H1 (cell line): ENCODE measurements around the gene ZSCAN30. TPM values are rescaled to one million over a fixed set of nuclear protein-coding genes. Genes with fewer than 3 reads are reported as not detected.

Experiments used
- CTCF ChIA-PET: fragments of 300-600 bp; sonication (Branson Sonifier 250); formaldehyde crosslinking; loops from one replicate; lab custom pipeline; 2021; ENCODE audit not compliant: partially characterized antibody; lab: Charles Lee
- POLR2A ChIA-PET: fragments of 300-600 bp; sonication (Branson Sonifier 250); formaldehyde crosslinking; loops from one replicate; lab custom pipeline; 2021; ENCODE audit warnings: inconsistent platforms; ENCODE audit not compliant: partially characterized antibody; lab: Charles Lee
- DNase-seq, 2 experiments: peaks; one replicate each; pipeline versions ENCODE4 v3.0.0 to v3.0.0-alpha.2; 2010 to 2022; ENCODE audit warnings: low spot score in 2 of 2, low read depth in 1 of 2, mixed read lengths in 1 of 2
- FAIRE-seq: peaks from 2 replicates; lab custom pipeline; 2011; peaks lifted over from hg19 to GRCh38; lab: Jason Lieb, UNC
- H2AFZ ChIP-seq: 2 replicates; pipeline ENCODE4 v1.8.1; 2012; ENCODE audit warnings: low read length, inconsistent platforms
- H2AK5ac ChIP-seq: 2 replicates; pipeline ENCODE4 v1.6.1; 2013; ENCODE audit warnings: low read depth, low read length
- H2BK120ac ChIP-seq: replicated peaks from 2 replicates; pipeline ENCODE3; 2013; ENCODE audit warnings: low read depth, low read length, inconsistent platforms
- H2BK12ac ChIP-seq: 2 replicates; pipeline ENCODE4 v1.6.1; 2013; ENCODE audit warnings: low read depth, low read length
- H2BK15ac ChIP-seq: 2 replicates; pipeline ENCODE4 v1.6.1; 2013; ENCODE audit warnings: low read length
- H2BK20ac ChIP-seq: 2 replicates; pipeline ENCODE4 v1.6.1; 2013; ENCODE audit warnings: low read length
- H2BK5ac ChIP-seq: 2 replicates; pipeline ENCODE4 v1.6.1; 2013; ENCODE audit warnings: low read depth, low read length
- H3K14ac ChIP-seq: 2 replicates; pipeline ENCODE4 v1.6.1; 2013; ENCODE audit warnings: inconsistent platforms; ENCODE audit not compliant: insufficient read length
- H3K18ac ChIP-seq: 2 replicates; pipeline ENCODE4 v1.6.1; 2013; ENCODE audit warnings: low read length; ENCODE audit errors: extremely low read depth
- H3K23ac ChIP-seq: 2 replicates; pipeline ENCODE4 v1.6.1; 2013; ENCODE audit warnings: inconsistent platforms; ENCODE audit not compliant: insufficient read length
- H3K23me2 ChIP-seq: 2 replicates; pipeline ENCODE4 v1.6.1; 2013; ENCODE audit warnings: low read depth, low read length
- H3K27ac ChIP-seq: 2 replicates; pipeline ENCODE4 v1.6.1; 2011; ENCODE audit warnings: low read depth, low read length, inconsistent platforms
- H3K27me3 ChIP-seq, 4 experiments: replicated peaks in 1 of 4; 1 replicate in 1 of 4; 2 replicates in 3 of 4; pipeline versions ENCODE4 v1.6.1 to v1.8.1; 2011 to 2013; ENCODE audit warnings: low read length in 3 of 4, mild to moderate bottlenecking in 3 of 4, inconsistent platforms in 2 of 4, mixed read lengths in 2 of 4, moderate library complexity in 1 of 4; ENCODE audit not compliant: control insufficient read depth in 3 of 4, insufficient read depth in 3 of 4; ENCODE audit errors: extremely low read depth in 1 of 4
- H3K36me3 ChIP-seq, 4 experiments: 2 replicates each; pipeline versions ENCODE4 v1.6.1 to v1.8.1; 2011 to 2013; ENCODE audit warnings: mild to moderate bottlenecking in 4 of 4, low read length in 3 of 4, moderate library complexity in 2 of 4, control low read depth in 1 of 4, inconsistent platforms in 1 of 4; ENCODE audit not compliant: insufficient read depth in 4 of 4, control insufficient read depth in 2 of 4
- H3K4ac ChIP-seq: replicated peaks from 2 replicates; pipeline ENCODE3; 2013; ENCODE audit warnings: low read length, low read depth, mixed read lengths, inconsistent platforms; ENCODE audit not compliant: insufficient read length
- H3K4me1 ChIP-seq, 4 experiments: replicated peaks in 1 of 4; 1 replicate in 1 of 4; 2 replicates in 3 of 4; pipeline versions ENCODE4 v1.6.1 to v1.8.1; 2011 to 2013; ENCODE audit warnings: low read length in 3 of 4, inconsistent platforms in 2 of 4, mixed read lengths in 1 of 4; ENCODE audit not compliant: insufficient read depth in 4 of 4, control insufficient read depth in 3 of 4
- H3K4me2 ChIP-seq, 2 experiments: 2 replicates each; pipeline versions ENCODE4 v1.6.1 to v1.8.1; 2011 to 2013; ENCODE audit warnings: low read depth in 2 of 2, low read length in 2 of 2, control low read depth in 1 of 2, inconsistent platforms in 1 of 2, mild to moderate bottlenecking in 1 of 2; ENCODE audit not compliant: insufficient read depth in 1 of 2
- H3K4me3 ChIP-seq, 4 experiments: fragments of 200-600, 300-600 bp in 1 of 4; sonication (generic), shearing (Covaris generic), sonication (Bioruptor Twin) in 1 of 4; 2 replicates each; pipeline versions ENCODE4 v1.5.1 to v1.8.1; 2011 to 2016; ENCODE audit warnings: low read length in 4 of 4, low read depth in 3 of 4, control low read depth in 2 of 4, inconsistent platforms in 2 of 4, mild to moderate bottlenecking in 2 of 4, mixed read lengths in 1 of 4, moderate library complexity in 1 of 4; ENCODE audit not compliant: insufficient read depth in 2 of 4; ENCODE audit errors: extremely low read depth in 1 of 4
- H3K56ac ChIP-seq: replicated peaks from 2 replicates; pipeline ENCODE3; 2013; ENCODE audit warnings: low read depth, mild to moderate bottlenecking, mixed read lengths, low read length, inconsistent platforms; ENCODE audit not compliant: insufficient read length
- H3K79me1 ChIP-seq: 2 replicates; pipeline ENCODE4 v1.6.1; 2013; ENCODE audit warnings: low read depth, low read length, control low read depth
- H3K79me2 ChIP-seq, 2 experiments: 2 replicates each; pipeline versions ENCODE4 v1.6.1 to v1.8.1; 2012 to 2013; ENCODE audit warnings: low read length in 2 of 2, mild to moderate bottlenecking in 2 of 2, inconsistent platforms in 1 of 2; ENCODE audit not compliant: insufficient read depth in 2 of 2, control insufficient read depth in 1 of 2
- H3K9ac ChIP-seq, 4 experiments: replicated peaks in 1 of 4; 1 replicate in 1 of 4; 2 replicates in 3 of 4; pipeline versions ENCODE4 v1.6.1 to v1.8.1; 2011 to 2013; ENCODE audit warnings: low read depth in 3 of 4, low read length in 3 of 4, control low read depth in 2 of 4, mild to moderate bottlenecking in 2 of 4, moderate library complexity in 2 of 4, inconsistent platforms in 1 of 4; ENCODE audit errors: extremely low read depth in 1 of 4
- H3K9me3 ChIP-seq, 2 experiments: 2 replicates each; pipeline versions ENCODE4 v1.6.1 to v1.8.1; 2012 to 2013; ENCODE audit warnings: mild to moderate bottlenecking in 2 of 2, moderate library complexity in 2 of 2, control low read depth in 1 of 2, inconsistent platforms in 1 of 2, low read depth in 1 of 2, low read length in 1 of 2, mixed read lengths in 1 of 2; ENCODE audit not compliant: insufficient read depth in 2 of 2
- H4K20me1 ChIP-seq, 2 experiments: replicated peaks in 1 of 2; 2 replicates each; pipeline versions ENCODE3 to v1.8.1; 2011 to 2013; ENCODE audit warnings: inconsistent platforms in 2 of 2, low read length in 2 of 2, mild to moderate bottlenecking in 1 of 2; ENCODE audit not compliant: insufficient read depth in 2 of 2, control insufficient read depth in 1 of 2
- H4K5ac ChIP-seq: 2 replicates; pipeline ENCODE4 v1.6.1; 2013; ENCODE audit warnings: low read length, low read depth, mixed read lengths, inconsistent platforms; ENCODE audit not compliant: insufficient read length
- H4K8ac ChIP-seq: 2 replicates; pipeline ENCODE4 v1.8.0; 2013; ENCODE audit warnings: mild to moderate bottlenecking, moderate library complexity, low read length, inconsistent platforms; ENCODE audit not compliant: insufficient read depth; ENCODE audit errors: extremely low read depth
- H4K91ac ChIP-seq: replicated peaks from 2 replicates; pipeline ENCODE3; 2013; ENCODE audit warnings: low read length, mixed read lengths, inconsistent platforms; ENCODE audit not compliant: insufficient read length
- CHD2 ChIP-seq: IDR thresholded peaks from 2 replicates; pipeline ENCODE4 v1.6.1; 2012; ENCODE audit warnings: low read length, improper control_type of control experiment
- EZH2 ChIP-seq: fragments of 200-600 bp; sonication (generic); IDR thresholded peaks from 2 replicates; pipeline ENCODE4 v1.7.1; 2012; ENCODE audit warnings: low read depth, mild to moderate bottlenecking, moderate library complexity, low read length, inconsistent platforms; ENCODE audit not compliant: severe bottlenecking
- GTF2F1 ChIP-seq: IDR thresholded peaks from 2 replicates; pipeline ENCODE4 v1.6.1; 2012; ENCODE audit warnings: low read depth, low read length, improper control_type of control experiment, borderline replicate concordance
- POU5F1 ChIP-seq: IDR thresholded peaks from 2 replicates; pipeline ENCODE4 v1.6.1; 2011; ENCODE audit warnings: low read depth, mild to moderate bottlenecking, low read length, moderate library complexity
- TAF1 ChIP-seq: IDR thresholded peaks from 2 replicates; pipeline ENCODE4 v1.6.1; 2011; ENCODE audit warnings: mild to moderate bottlenecking, low read depth, low read length
- TAF7 ChIP-seq: optimal IDR thresholded peaks from 2 replicates; pipeline ENCODE3; 2011; ENCODE audit warnings: low read depth, mild to moderate bottlenecking, inconsistent platforms, low read length, moderate library complexity, borderline replicate concordance
- YY1 ChIP-seq: IDR thresholded peaks from 2 replicates; pipeline ENCODE4 v1.6.1; 2011; ENCODE audit warnings: low read depth, mild to moderate bottlenecking, low read length
- WGBS, 2 experiments: shearing (Covaris generic) in 1 of 2; methylation state at CpG; one replicate each; pipeline versions ENCODE4 v1.1.6 to v1.1.7; 2013 to 2015; ENCODE audit warnings: low lambda C conversion rate in 2 of 2, mixed read lengths in 2 of 2, inconsistent platforms in 1 of 2, low coverage in 1 of 2, missing lambda C conversion rate in 1 of 2; ENCODE audit not compliant: insufficient replicate concordance in 2 of 2, insufficient coverage in 1 of 2, insufficient read length in 1 of 2; ENCODE audit errors: extremely low coverage in 1 of 2, missing lambda C conversion rate in 1 of 2; 5-methylcytosine and 5-hydroxymethylcytosine counted together
- polyA plus RNA-seq, 7 experiments: library from polyadenylated mRNA; depleted of rRNA in 3 of 7; stranded (reverse) in 5 of 7; unstranded in 2 of 7; fragments of >200 nt in 5 of 7; fragments of 200-250 nt in 2 of 7; gene quantifications; 1 replicate in 5 of 7; 2 replicates in 1 of 7; 4 replicates in 1 of 7; pipeline versions ENCODE4 v1.2.1 to v1.2.3, GENCODE V29; 2011 to 2013; ENCODE audit warnings: missing spikeins in 2 of 7, mixed read lengths in 2 of 7
- total RNA-seq: library from RNA; stranded (reverse); fragmentation: NEBNext Ultra II Directional; extraction: Animal tissue kit (Norgen Biotek cat#: 25700); gene quantifications from 2 replicates; pipeline ENCODE4 v1.2.1, GENCODE V29; 2021
- TF ChIP-seq, protein P1 (sequence below): IDR thresholded peaks from 2 replicates; pipeline ENCODE4 v1.6.1; 2011; ENCODE audit warnings: low read depth, mild to moderate bottlenecking, low read length; ENCODE audit not compliant: insufficient read depth

Gene ZSCAN30
- total and polyA plus RNA-seq, 2 of the 8 experiments (the other 6 are each of a cell fraction or from before 2014, with no cell fraction given): 4.4 to 10.3 TPM

DNA sequence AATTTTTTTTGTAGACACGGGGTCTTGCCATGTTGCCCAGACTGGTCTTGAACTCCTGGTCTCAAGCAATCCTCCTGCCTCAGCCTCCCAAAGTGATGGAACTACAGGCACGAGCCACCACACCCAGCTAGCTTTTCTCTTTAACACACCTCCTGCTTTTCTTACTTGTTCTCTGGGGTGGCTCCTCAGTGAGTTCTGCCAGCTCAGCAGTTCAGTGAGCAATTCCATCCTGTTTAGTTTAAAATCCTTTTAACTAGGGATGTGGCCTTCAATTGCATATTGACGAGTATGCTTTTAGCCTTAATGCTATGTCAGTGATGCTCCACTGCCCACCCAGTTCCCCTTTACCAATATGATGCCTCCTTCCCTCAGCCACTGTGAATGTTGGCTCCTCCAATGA is 33.1 kb downstream of the ZSCAN30 start:
- H2BK20ac ChIP-seq: no peak overlapping the region
- no peaks in the 10 kb centered on the region for H3K79me2 ChIP-seq
- no peak overlapping the region for H3K56ac ChIP-seq
- peaks cover 0 to 4% of the 10 kb centered on the region in 2 experiments; a peak in 1 of 4 replicates for H3K9me3 ChIP-seq
- no peak overlapping the region for H3K4ac ChIP-seq
- FAIRE-seq: no peak
- no peak overlapping the region for H3K4me3 ChIP-seq
- no peak overlapping the region for H3K23ac ChIP-seq
- H3K4me1 ChIP-seq: no peaks in the 10 kb centered on the region
- no peak overlapping the region for H3K27ac ChIP-seq
- H2AK5ac ChIP-seq: no peak overlapping the region
- H3K14ac ChIP-seq: no peak overlapping the region
- H2BK5ac ChIP-seq: no peak overlapping the region
- H4K8ac ChIP-seq: no peak overlapping the region
- H2BK120ac ChIP-seq: no peak overlapping the region
- H2AFZ ChIP-seq: no peak overlapping the region
- POLR2A ChIA-PET: interaction anchor here (1.4 kb wide), 1 partner anchor 9 kb away, joined by 4 read pairs; no protein-coding TSS in a partner anchor
- no peak overlapping the region for H4K5ac ChIP-seq
- H2BK15ac ChIP-seq: no peak overlapping the region
- no peaks in the 10 kb centered on the region for H3K27me3 ChIP-seq
- no peak overlapping the region for H3K18ac ChIP-seq
- H3K4me2 ChIP-seq: no peak overlapping the region
- H3K36me3 ChIP-seq: peaks cover 0 to 20% (median 8%) of the 10 kb centered on the region in 4 experiments; a peak in 4 of 8 replicates
- H3K23me2 ChIP-seq: no peaks in the 10 kb centered on the region
- no peak overlapping the region for H4K91ac ChIP-seq
- no peaks in the 10 kb centered on the region for H4K20me1 ChIP-seq
- H2BK12ac ChIP-seq: no peak overlapping the region
- no peak overlapping the region for H3K9ac ChIP-seq
- DNase-seq: no peak
- CTCF ChIA-PET: interaction anchor here (0.6 kb wide), 1 partner anchor 1130 kb away, joined by 3 read pairs; no protein-coding TSS in a partner anchor
- 81% methylated on average over 3 of the region's 3 CpGs; no CpG with 5 or more reads in 1 of the 2 experiments for WGBS, 2 experiments
- no peaks in the 10 kb centered on the region; the same call in 1 of the 2 replicates for H3K79me1 ChIP-seq
- TF ChIP-seq GTF2F1: no peak
- no peak for TF ChIP-seq CHD2
- TF ChIP-seq, protein P1, sequence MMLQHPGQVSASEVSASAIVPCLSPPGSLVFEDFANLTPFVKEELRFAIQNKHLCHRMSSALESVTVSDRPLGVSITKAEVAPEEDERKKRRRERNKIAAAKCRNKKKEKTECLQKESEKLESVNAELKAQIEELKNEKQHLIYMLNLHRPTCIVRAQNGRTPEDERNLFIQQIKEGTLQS: no peak
- TF ChIP-seq YY1: no peak
- TF ChIP-seq TAF7: no peak
- TF ChIP-seq EZH2: no peak
- no peak for TF ChIP-seq POU5F1
- TF ChIP-seq TAF1: no peak
